Endothelial cell of umbilical vein (primary cell): Measurements from ENCODE around the gene RGS9. TPM values are rescaled to one million over a fixed set of nuclear protein-coding genes. Genes with fewer than 3 reads are reported as not detected.

Experiments
- BruUV-seq: library from RNA; stranded (reverse); fragments of 400-500 nt; replicated peaks from 2 replicates; lab custom pipeline; 2021; lab: Mats Ljungman, UMichigan
- CTCF ChIA-PET: fragments of 300-600, 350-600 bp; sonication (Branson Sonifier 250); formaldehyde crosslinking; loops from one replicate; lab custom pipeline; 2021; ENCODE audit warnings: antibody characterized with exemption, inconsistent platforms; lab: Charles Lee
- POLR2A ChIA-PET: fragments of 300-600, 350-600 bp; sonication (Branson Sonifier 250); formaldehyde crosslinking; loops from one replicate; lab custom pipeline; 2021; ENCODE audit warnings: antibody characterized with exemption, inconsistent platforms; lab: Charles Lee
- DNase-seq: peaks from one replicate; pipeline ENCODE4 v3.0.0-alpha.2; 2011; ENCODE audit warnings: low read depth, low spot score
- FAIRE-seq: peaks from 2 replicates; lab custom pipeline; 2011; peaks lifted over from hg19 to GRCh38; lab: Jason Lieb, UNC
- H2AFZ ChIP-seq: 2 replicates; pipeline ENCODE4 v1.6.0; 2012; ENCODE audit warnings: low read depth, low read length, control low read depth, inconsistent platforms
- H3K27ac ChIP-seq: 2 replicates; pipeline ENCODE4 v1.5.1; 2011; ENCODE audit warnings: low read depth, mild to moderate bottlenecking, control low read depth, low read length, moderate library complexity; ENCODE audit not compliant: insufficient read depth
- H3K27me3 ChIP-seq, 2 experiments: 2 replicates each; pipeline versions ENCODE4 v1.6.0 to v1.6.1; 2011; ENCODE audit warnings: low read length in 2 of 2, mixed read lengths in 1 of 2; ENCODE audit not compliant: control insufficient read depth in 2 of 2, insufficient read depth in 2 of 2
- H3K36me3 ChIP-seq, 2 experiments: 2 replicates in 1 of 2; 3 replicates in 1 of 2; pipeline ENCODE4 v1.5.1; 2011; ENCODE audit warnings: low read length in 2 of 2, mild to moderate bottlenecking in 1 of 2, moderate library complexity in 1 of 2; ENCODE audit not compliant: control insufficient read depth in 2 of 2, insufficient read depth in 2 of 2; ENCODE audit errors: extremely low read depth in 1 of 2
- H3K4me1 ChIP-seq: 3 replicates; pipeline ENCODE4 v1.5.1; 2011; ENCODE audit warnings: mild to moderate bottlenecking, low read length; ENCODE audit not compliant: control insufficient read depth, insufficient read depth; ENCODE audit errors: extremely low read depth
- H3K4me2 ChIP-seq: 2 replicates; pipeline ENCODE4 v1.6.1; 2011; ENCODE audit warnings: low read length, control low read depth, mixed read lengths; ENCODE audit not compliant: insufficient read depth
- H3K4me3 ChIP-seq, 3 experiments: fragments of 200-600 bp in 1 of 3; sonication (generic), shearing (Covaris generic) in 1 of 3; replicated peaks in 1 of 3; 2 replicates each; pipeline ENCODE4 v1.5.1; 2011 to 2016; ENCODE audit warnings: control low read depth in 3 of 3, low read length in 3 of 3, mild to moderate bottlenecking in 2 of 3, inconsistent platforms in 1 of 3, low read depth in 1 of 3, moderate library complexity in 1 of 3; ENCODE audit not compliant: insufficient read depth in 1 of 3
- H3K79me2 ChIP-seq: 2 replicates; pipeline ENCODE4 v1.6.0; 2012; ENCODE audit warnings: low read length, inconsistent platforms; ENCODE audit not compliant: control insufficient read depth, insufficient read depth
- H3K9ac ChIP-seq: replicated peaks from 2 replicates; pipeline ENCODE3; 2011; ENCODE audit warnings: low read length, control low read depth; ENCODE audit not compliant: insufficient read depth; ENCODE audit errors: extremely low read depth
- H3K9me1 ChIP-seq: replicated peaks from 3 replicates; pipeline ENCODE4 v1.6.0; 2011; ENCODE audit warnings: mild to moderate bottlenecking, low read length; ENCODE audit not compliant: control insufficient read depth, insufficient read depth; ENCODE audit errors: extremely low read depth
- H3K9me3 ChIP-seq: replicated peaks from 2 replicates; pipeline ENCODE4 v1.5.1; 2012; ENCODE audit warnings: low read length, inconsistent platforms; ENCODE audit not compliant: control insufficient read depth, insufficient read depth
- H4K20me1 ChIP-seq: replicated peaks from 2 replicates; pipeline ENCODE3; 2011; ENCODE audit warnings: mild to moderate bottlenecking, low read length; ENCODE audit not compliant: control insufficient read depth, insufficient read depth; ENCODE audit errors: extremely low read depth
- CTCF ChIP-seq, 2 donors: IDR thresholded peaks; 1 replicate in 1 of 2; 2 replicates in 1 of 2; pipeline ENCODE4 v1.5.1; 2011; ENCODE audit warnings: low read length in 2 of 2, mild to moderate bottlenecking in 2 of 2, moderate library complexity in 2 of 2, control low read depth in 1 of 2, inconsistent platforms in 1 of 2, low read depth in 1 of 2; ENCODE audit not compliant: insufficient read depth in 1 of 2; ENCODE audit errors: extremely low read depth in 1 of 2
- EZH2 ChIP-seq: IDR thresholded peaks from 2 replicates; pipeline ENCODE4 v1.6.1; 2012; ENCODE audit warnings: borderline replicate concordance, low read depth, mild to moderate bottlenecking, moderate library complexity, low read length, inconsistent platforms; ENCODE audit not compliant: severe bottlenecking
- FOS ChIP-seq: IDR thresholded peaks from 2 replicates; pipeline ENCODE4 v1.6.1; 2011; ENCODE audit warnings: mild to moderate bottlenecking, low read length, moderate library complexity, borderline replicate concordance; ENCODE audit not compliant: insufficient read depth
- GATA2 ChIP-seq: IDR thresholded peaks from 2 replicates; pipeline ENCODE4 v1.7.0; 2011; ENCODE audit warnings: low read depth, mild to moderate bottlenecking, moderate library complexity, mixed read lengths, low read length; ENCODE audit not compliant: insufficient read length, insufficient read depth
- JUN ChIP-seq: IDR thresholded peaks from 2 replicates; pipeline ENCODE4 v1.6.1; 2011; ENCODE audit warnings: borderline replicate concordance, low read depth; ENCODE audit not compliant: insufficient read length, insufficient read depth
- MAX ChIP-seq: IDR thresholded peaks from 2 replicates; pipeline ENCODE4 v1.6.1; 2011; ENCODE audit not compliant: insufficient read depth, insufficient read length
- MYC ChIP-seq: IDR thresholded peaks from one replicate; pipeline ENCODE4 v1.6.1; 2011; ENCODE audit warnings: mild to moderate bottlenecking, low read depth, low read length
- POLR2A ChIP-seq: IDR thresholded peaks from 2 replicates; pipeline ENCODE4 v1.6.1; 2012; ENCODE audit warnings: low read depth, mild to moderate bottlenecking, control low read depth, low read length
- POLR2AphosphoS5 ChIP-seq: IDR thresholded peaks from 2 replicates; pipeline ENCODE4 v1.6.1; 2012; ENCODE audit warnings: low read depth, mild to moderate bottlenecking, control low read depth, low read length, moderate library complexity; ENCODE audit not compliant: insufficient read depth
- dilution Hi-C: fragments of 300-500 bp; cut with MboI; formaldehyde crosslinking; loops from one replicate; pipeline ENCODE4 v1.15.0; 2019; ENCODE audit warnings: low sequenced_read_pairs; ENCODE audit not compliant: extremely low pct_ligation_motif_present
- intact Hi-C: fragments of 100-400 bp; cut with micrococcal nuclease; formaldehyde crosslinking; loops from one replicate; pipeline ENCODE4 v1.10.0; 2022
- polyA plus RNA-seq, 4 experiments: library from polyadenylated mRNA; depleted of rRNA in 3 of 4; stranded (reverse) in 3 of 4; unstranded in 1 of 4; fragments of >200 nt; gene quantifications; 2 replicates each; pipeline versions ENCODE4 v1.2.1 to v1.2.3, GENCODE V29; 2011 to 2012; ENCODE audit warnings: missing spikeins in 1 of 4
- total RNA-seq: library from RNA; stranded (reverse); gene quantifications from 2 replicates; pipeline ENCODE4 v1.2.3, GENCODE V29; 2021

RGS9 gene
- total and polyA plus RNA-seq, 2 donors (not counting 3 experiments of a cell fraction or from before 2014, with no cell fraction given) = 0.61 to 1.4 TPM

- FAIRE-seq (no peak), DNase-seq (peak; percentile 27)
- Histone ChIP-seq H3K79me2 (no peaks in the 10 kb centered on the region), H3K9ac (no peak overlapping the region), H2AFZ (peak overlapping the region; percentile 26), H3K4me1 (peaks cover 7% of the 10 kb centered on the region), H3K27me3 (no peaks in the 10 kb centered on the region), H3K9me1 (no peaks in the 10 kb centered on the region), H4K20me1 (no peaks in the 10 kb centered on the region), H3K36me3 (no peaks in the 10 kb centered on the region), H3K27ac (no peak overlapping the region), H3K9me3 (no peaks in the 10 kb centered on the region), H3K4me2 (no peak overlapping the region), H3K4me3 (no peak overlapping the region)
- intact Hi-C loops = no loop called here
- no TSS peak for BruUV-seq
- ChIA-PET POLR2A (no interaction called here), CTCF (interaction anchor here (1.0 to 1.9 kb wide), 4 partner anchors 9 to 37 kb away, joined by 5 to 9 read pairs (median 8); no protein-coding TSS in a partner anchor)
- dilution Hi-C loops = no loop called here
- TF ChIP-seq MAX (no peak), FOS (peak; percentile 41)
These were observed 131.7 kb downstream of the RGS9 start for GRCh38 chr17:65268832-65269231.

- intact Hi-C loops (no loop called here), dilution Hi-C loops (no loop called here)
- TF ChIP-seq POLR2AphosphoS5 (no peak), JUN (no peak), MAX (no peak), POLR2A (no peak), MYC (no peak), CTCF (IDR thresholded peaks at IDR 0.05; ENCODE audit: extremely low read depth in 1 of 2, insufficient read depth in 1 of 2, low read depth in 1 of 2, low read length in 2 of 2) (no peak), FOS (no peak), GATA2 (no peak), EZH2 (no peak)
- no peaks in the 10 kb centered on the region for H3K9me1 ChIP-seq
- no peaks in the 10 kb centered on the region for H3K4me1 ChIP-seq
- H3K4me2 ChIP-seq = no peak overlapping the region
- FAIRE-seq = no peak
- no peak overlapping the region for H3K9ac ChIP-seq
- ChIA-PET CTCF (no interaction called here), POLR2A (no interaction called here)
- no peaks in the 10 kb centered on the region for H3K36me3 ChIP-seq
- no peaks in the 10 kb centered on the region for H3K79me2 ChIP-seq
- H3K27me3 ChIP-seq = no peaks in the 10 kb centered on the region
- H3K9me3 ChIP-seq = no peaks in the 10 kb centered on the region
- no peak for DNase-seq
- no peak overlapping the region for H3K4me3 ChIP-seq
- H2AFZ ChIP-seq = no peak overlapping the region
- BruUV-seq = no TSS peak
- no peak overlapping the region for H3K27ac ChIP-seq
- H4K20me1 ChIP-seq = no peaks in the 10 kb centered on the region
These were observed 133.5 kb downstream of the RGS9 start for GRCh38 chr17:65270499-65271253.
